Effector CD4-positive, alpha-beta T cell (primary cell): Measurements from ENCODE around the gene TOMT.

Experiments used
- DNase-seq: peaks from one replicate; pipeline ENCODE4 v3.0.0-alpha.2; 2020

TOMT gene

GRCh38 chr11:72088076-72088808 lies 17.5 kb upstream of the TOMT start:
- no peak for DNase-seq

- peak; percentile 63 for DNase-seq
Measured at GRCh38 chr11:72091292-72091691, 14.4 kb upstream of the TOMT start.

GRCh38 chr11:72098741-72099140 lies 7.0 kb upstream of the TOMT start:
- no peak for DNase-seq

GRCh38 chr11:72100009-72100408 lies 5.7 kb upstream of the TOMT start:
- no peak for DNase-seq

GRCh38 chr11:72100462-72100861 lies 5.3 kb upstream of the TOMT start:
- no peak for DNase-seq

- no peak for DNase-seq
Measured at GRCh38 chr11:72102162-72102561, 3.6 kb upstream of the TOMT start.

- no peak for DNase-seq
Measured at GRCh38 chr11:72102631-72102945, 3.1 kb upstream of the TOMT start.

GRCh38 chr11:72102946-72103753 lies 2.6 kb upstream of the TOMT start, which contains the start of gene LAMTOR1:
TSS of gene LAMTOR1 (minus strand) at chr11:72103297. CDS start at chr11:72103224, 73 bp downstream.
- peak; percentile 97 for DNase-seq

GRCh38 chr11:72103754-72104167 lies 2.0 kb upstream of the TOMT start:
- DNase-seq = no peak

- DNase-seq = no peak
Measured at GRCh38 chr11:72111300-72112142, 5.8 kb downstream of the TOMT start.

- DNase-seq = peak; percentile 95
Measured at GRCh38 chr11:72112143-72112977, 6.6 kb downstream of the TOMT start, which contains the start of gene ANAPC15. TSS of gene ANAPC15 (minus strand) at chr11:72112695. CDS start at chr11:72111276, 1,419 bp downstream.

GRCh38 chr11:72112978-72113808 lies 7.5 kb downstream of the TOMT start:
- no peak for DNase-seq

- no peak for DNase-seq
Measured at GRCh38 chr11:72114570-72114969, 8.8 kb downstream of the TOMT start.

- no peak for DNase-seq
Measured at GRCh38 chr11:72116019-72116755, 10.5 kb downstream of the TOMT start.

- DNase-seq = no peak
Measured at GRCh38 chr11:72119198-72119597, 13.5 kb downstream of the TOMT start.

GRCh38 chr11:72120930-72121329 lies 15.2 kb downstream of the TOMT start:
- no peak for DNase-seq

- DNase-seq = no peak
Measured at GRCh38 chr11:72122607-72123006, 16.9 kb downstream of the TOMT start.

- DNase-seq = no peak
Measured at GRCh38 chr11:72123117-72123653, 17.5 kb downstream of the TOMT start.

- no peak for DNase-seq
Measured at GRCh38 chr11:72124046-72124445, 18.3 kb downstream of the TOMT start.

- DNase-seq = no peak
Measured at GRCh38 chr11:72125956-72126355, 20.2 kb downstream of the TOMT start.
